Measurements from ENCODE around the gene REV3L.
"Not testable (repeated sequence)": the region's sequence is repeated elsewhere in the genome, so short reads cannot be mapped to it uniquely, and the experiment has no call there.

REV3L gene

DNA sequence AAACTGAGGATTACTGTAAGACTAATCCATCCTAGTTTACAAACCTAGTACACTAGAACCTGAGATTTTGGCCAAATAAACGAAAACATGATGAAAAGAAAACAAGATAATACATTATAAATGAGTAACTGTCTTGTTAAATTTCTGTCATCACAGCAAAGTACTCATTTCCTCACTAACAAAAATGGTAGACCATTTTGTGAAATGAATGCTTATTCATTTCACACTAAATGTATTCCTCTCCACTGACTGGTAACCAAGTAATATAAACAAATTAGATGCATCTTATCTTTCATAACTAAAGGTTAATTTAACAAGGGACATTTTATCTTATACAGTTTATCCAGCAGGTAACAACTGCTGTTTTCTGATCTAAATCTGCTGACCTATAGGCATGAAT is 143.7 kb downstream of the REV3L start:
- DNase-seq = no peak
- TF ChIP-seq CTCF (IDR thresholded peaks at IDR 0.05; ENCODE audit: low read depth, low read length) = no peak
- Histone ChIP-seq H3K9me3 (ENCODE audit: severe bottlenecking) (no peaks in the 10 kb centered on the region), H3K4me3 (ENCODE audit: low read depth, low read length) (no peak overlapping the region), H3K36me3 (peaks cover 31% of the 10 kb centered on the region), H3K27ac (no peak overlapping the region), H3K27me3 (ENCODE audit: insufficient read depth, low read depth, severe bottlenecking) (no peaks in the 10 kb centered on the region)

- no peak overlapping the region for H3K27ac ChIP-seq
- no peak overlapping the region for H3K4me3 ChIP-seq (ENCODE audit: low read depth, low read length)
- H3K27me3 ChIP-seq (ENCODE audit: insufficient read depth, low read depth, severe bottlenecking) = no peaks in the 10 kb centered on the region
- peaks cover 29% of the 10 kb centered on the region for H3K36me3 ChIP-seq
- no peaks in the 10 kb centered on the region for H3K9me3 ChIP-seq (ENCODE audit: severe bottlenecking)
- no peak for DNase-seq
- TF ChIP-seq CTCF (IDR thresholded peaks at IDR 0.05; ENCODE audit: low read depth, low read length) = no peak
Measured at GRCh38 chr6:111338843-111339242, 144.2 kb downstream of the REV3L start.

- Histone ChIP-seq H3K36me3 (peaks cover 21% of the 10 kb centered on the region), H3K27ac (no peak overlapping the region), H3K9me3 (ENCODE audit: severe bottlenecking) (no peaks in the 10 kb centered on the region), H3K27me3 (ENCODE audit: insufficient read depth, low read depth, severe bottlenecking) (no peaks in the 10 kb centered on the region), H3K4me3 (ENCODE audit: low read depth, low read length) (no peak overlapping the region)
- DNase-seq = no peak
- no peak for TF ChIP-seq CTCF (IDR thresholded peaks at IDR 0.05; ENCODE audit: low read depth, low read length)
Measured at GRCh38 chr6:111337829-111338236, 145.2 kb downstream of the REV3L start.

GRCh38 chr6:111329882-111330633 is 153.0 kb downstream of the REV3L start:
- no peak overlapping the region for H3K4me3 ChIP-seq (ENCODE audit: low read depth, low read length)
- H3K36me3 ChIP-seq = peaks cover 55% of the 10 kb centered on the region
- H3K9me3 ChIP-seq (ENCODE audit: severe bottlenecking) = no peaks in the 10 kb centered on the region
- H3K27me3 ChIP-seq (ENCODE audit: insufficient read depth, low read depth, severe bottlenecking) = no peaks in the 10 kb centered on the region
- TF ChIP-seq CTCF (IDR thresholded peaks at IDR 0.05; ENCODE audit: low read depth, low read length) = no peak
- no peak overlapping the region for H3K27ac ChIP-seq
- DNase-seq = no peak

- Histone ChIP-seq H3K27me3 (ENCODE audit: insufficient read depth, low read depth, severe bottlenecking) (no peaks in the 10 kb centered on the region), H3K4me3 (ENCODE audit: low read depth, low read length) (no peak overlapping the region), H3K9me3 (ENCODE audit: severe bottlenecking) (no peaks in the 10 kb centered on the region), H3K27ac (no peak overlapping the region), H3K36me3 (peaks cover 62% of the 10 kb centered on the region)
- DNase-seq = no peak
- TF ChIP-seq CTCF (IDR thresholded peaks at IDR 0.05; ENCODE audit: low read depth, low read length) = no peak
Measured at GRCh38 chr6:111326563-111326962, 156.5 kb downstream of the REV3L start.

DNA sequence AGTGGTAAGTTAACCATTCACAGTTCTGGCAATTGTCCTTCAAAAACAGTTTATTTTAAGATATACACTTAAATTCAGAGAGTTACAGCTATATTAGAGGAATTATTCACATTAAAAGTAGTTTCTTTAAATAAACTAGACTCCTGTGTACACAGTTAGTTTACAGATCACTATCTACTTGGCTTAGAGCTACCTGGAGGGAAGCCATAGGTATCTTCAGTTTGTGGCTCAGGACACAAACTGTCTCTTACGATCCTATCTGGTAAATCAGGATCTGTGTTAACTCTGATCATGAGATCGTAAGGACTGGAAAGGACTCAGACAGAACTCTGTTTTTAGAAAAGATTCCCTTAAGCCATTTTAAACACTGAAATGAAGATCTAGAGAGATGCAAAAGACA is 160.9 kb downstream of the REV3L start:
- Histone ChIP-seq H3K4me3 (ENCODE audit: low read depth, low read length) (no peak overlapping the region), H3K9me3 (ENCODE audit: severe bottlenecking) (no peaks in the 10 kb centered on the region), H3K27me3 (ENCODE audit: insufficient read depth, low read depth, severe bottlenecking) (no peaks in the 10 kb centered on the region), H3K36me3 (peaks cover 52% of the 10 kb centered on the region), H3K27ac (no peak overlapping the region)
- no peak for TF ChIP-seq CTCF (IDR thresholded peaks at IDR 0.05; ENCODE audit: low read depth, low read length)
- DNase-seq = no peak

DNA sequence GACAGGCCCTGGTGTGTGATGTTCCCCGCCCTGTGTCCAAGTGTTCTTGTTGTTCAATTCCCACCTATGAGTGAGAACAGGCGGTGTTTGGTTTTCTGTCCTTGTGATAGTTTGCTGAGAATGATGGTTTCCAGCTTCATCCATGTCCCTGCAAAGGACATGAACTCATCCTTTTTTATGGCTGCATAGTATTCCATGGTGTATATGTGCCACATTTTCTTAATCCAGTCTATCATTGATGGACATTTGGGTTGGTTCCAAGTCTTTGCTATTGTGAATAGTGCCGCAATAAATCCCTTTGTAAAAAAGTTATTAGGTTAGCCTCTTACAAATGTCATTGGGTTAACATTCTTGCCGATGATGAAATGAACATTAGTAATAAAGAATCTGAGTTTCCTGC is 175.1 kb downstream of the REV3L start:
- not testable (repeated sequence) for H3K4me3 ChIP-seq (ENCODE audit: low read depth, low read length); H3K27ac ChIP-seq; H3K9me3 ChIP-seq (ENCODE audit: severe bottlenecking); H3K27me3 ChIP-seq (ENCODE audit: insufficient read depth, low read depth, severe bottlenecking); DNase-seq
- peaks cover 52% of the 10 kb centered on the region for H3K36me3 ChIP-seq
